ENCODE measurements around the gene EXT2. TPM values are rescaled to one million over a fixed set of nuclear protein-coding genes. Genes with fewer than 3 reads are reported as not detected.

EXT2 gene
- total RNA-seq, 1 experiment from 2014 or later = 42.9 TPM

GRCh38 chr11:44097821-44098220 is 2.3 kb downstream of the EXT2 start:
- Mint-ChIP-seq H3K36me3 (ENCODE audit: insufficient read depth in 1 of 3, low read depth in 3 of 3) (peaks cover 0 to 5% (median 0%) of the 10 kb centered on the region in 3 experiments; a peak in 2 of 7 replicates), H3K4me1 (peaks cover 17% of the 10 kb centered on the region in 2 experiments), H3K4me3 (no peak overlapping the region), H3K27me3 (ENCODE audit: low read depth) (no peaks in the 10 kb centered on the region; the same call in 1 of the 2 replicates), H3K9me3 (no peaks in the 10 kb centered on the region; a peak in 1 of 5 replicates), H3K27ac (no peak overlapping the region)
- Histone ChIP-seq H2AFZ (ENCODE audit: low read length) (no peak overlapping the region), H3K4me2 (ENCODE audit: insufficient read depth, insufficient read length, low read length) (no peak overlapping the region), H3K79me2 (ENCODE audit: insufficient read depth, low read length) (0 out of 2 replicates have a peak, but pooled peaks cover 6% of the 10 kb centered on the region), H4K91ac (ENCODE audit: insufficient read length, low read depth, low read length) (no peak overlapping the region), H3K27me3 (ENCODE audit: insufficient read depth, low read length) (no peaks in the 10 kb centered on the region), H3T11ph (ENCODE audit: low read length) (no peak overlapping the region), H3K9me3 (ENCODE audit: control insufficient read depth, low read depth, low read length) (no peaks in the 10 kb centered on the region), H2BK12ac (ENCODE audit: insufficient read length, low read depth, low read length) (no peak overlapping the region), H3K79me1 (ENCODE audit: insufficient read depth, low read depth, low read length, poor library complexity, severe bottlenecking) (peaks cover 3% of the 10 kb centered on the region), H3K4me1 (ENCODE audit: insufficient read depth, low read length) (no peaks in the 10 kb centered on the region; the same call in 1 of the 2 replicates), H3K27ac (ENCODE audit: insufficient read length, low read depth, low read length) (no peak overlapping the region), H2BK5ac (ENCODE audit: insufficient read length, low read length) (no peak overlapping the region), H3K9ac (ENCODE audit: extremely low read depth, insufficient read length, low read length) (no peak overlapping the region), H2BK20ac (ENCODE audit: low read depth, low read length, poor library complexity, severe bottlenecking) (no peak overlapping the region), H2BK120ac (ENCODE audit: low read depth, low read length, poor library complexity, severe bottlenecking) (no peak overlapping the region), H3K56ac (ENCODE audit: insufficient read length, low read depth, low read length) (no peak overlapping the region), H4K8ac (replicated peaks; ENCODE audit: insufficient read length, low read depth, low read length) (no peak overlapping the region), H3K14ac (ENCODE audit: insufficient read depth, low read length) (no peak overlapping the region), H2BK15ac (ENCODE audit: low read depth, low read length) (no peak overlapping the region), H3K23ac (ENCODE audit: insufficient read length, low read depth, low read length) (no peak overlapping the region), H4K5ac (ENCODE audit: insufficient read length, low read depth, low read length) (no peak overlapping the region), H3K4ac (ENCODE audit: low read depth, low read length) (no peak overlapping the region), H2AK5ac (ENCODE audit: insufficient read length, low read length) (no peak overlapping the region), H4K20me1 (ENCODE audit: control insufficient read depth, insufficient read depth, insufficient read length) (no peaks in the 10 kb centered on the region), H3K18ac (ENCODE audit: insufficient read length, low read depth, low read length) (no peak overlapping the region), H3K23me2 (ENCODE audit: insufficient read length, low read depth, low read length, poor library complexity, severe bottlenecking) (peaks cover 9% of the 10 kb centered on the region)
- TF ChIP-seq CTCF (conservative IDR thresholded peaks at IDR 0.05) = no peak
- DNase-seq = no peak
- WGBS (ENCODE audit: extremely low coverage, insufficient read length, low lambda C conversion rate) = no CpG with 5 or more reads among the region's 2 CpGs
